Natural killer cell (primary cell): ENCODE measurements around the gene JMJD8. TPM values are rescaled to one million over a fixed set of nuclear protein-coding genes. Genes with fewer than 3 reads are reported as not detected.

Experiments
- ATAC-seq, 3 donors: fragments of 150-1000 bp in 2 of 3; fragments of 200-7000 bp in 1 of 3; cut with Tn5 transposase; 1 replicate in 1 of 3; 2 replicates in 2 of 3; pipeline ENCODE4 v1.10.0; 2021; ENCODE audit warnings: mild to moderate bottlenecking in 2 of 3, moderate library complexity in 2 of 3
- DNase-seq, 2 donors: peaks; one replicate each; pipeline versions ENCODE4 v3.0.0 to v3.0.0-alpha.2; 2013 to 2021; ENCODE audit warnings: mixed read lengths in 1 of 2
- H3K27ac ChIP-seq: one replicate; pipeline ENCODE4 v1.5.1; 2013; ENCODE audit warnings: mild to moderate bottlenecking, low read length
- H3K27me3 ChIP-seq: one replicate; pipeline ENCODE4 v1.6.1; 2013; ENCODE audit warnings: low read length; ENCODE audit not compliant: control insufficient read depth, insufficient read depth
- H3K36me3 ChIP-seq: one replicate; pipeline ENCODE4 v1.6.1; 2013; ENCODE audit warnings: low read length; ENCODE audit not compliant: control insufficient read depth, insufficient read depth
- H3K4me1 ChIP-seq: one replicate; pipeline ENCODE4 v1.6.1; 2013; ENCODE audit warnings: low read length; ENCODE audit not compliant: control insufficient read depth, insufficient read depth
- H3K4me3 ChIP-seq: one replicate; pipeline ENCODE4 v1.5.1; 2013; ENCODE audit warnings: low read length
- H3K9me3 ChIP-seq: one replicate; pipeline ENCODE4 v1.6.1; 2013; ENCODE audit warnings: low read length; ENCODE audit not compliant: control insufficient read depth, insufficient read depth
- H3K27ac Mint-ChIP-seq, 2 donors: one replicate each; pipeline ENCODE4 v1.8.0; 2022; ENCODE audit warnings: mild to moderate bottlenecking in 2 of 2, mixed read lengths in 2 of 2, moderate library complexity in 1 of 2
- H3K27me3 Mint-ChIP-seq, 2 donors: one replicate each; pipeline ENCODE4 v1.8.0; 2022; ENCODE audit warnings: low read depth in 2 of 2, mixed read lengths in 2 of 2
- H3K36me3 Mint-ChIP-seq: one replicate; pipeline ENCODE4 v1.8.0; 2022; ENCODE audit warnings: mixed read lengths
- H3K4me1 Mint-ChIP-seq, 2 donors: one replicate each; pipeline ENCODE4 v1.8.0; 2022; ENCODE audit warnings: mixed read lengths in 2 of 2
- H3K4me3 Mint-ChIP-seq: one replicate; pipeline ENCODE4 v1.8.0; 2022; ENCODE audit warnings: mild to moderate bottlenecking, moderate library complexity, mixed read lengths
- H3K9me3 Mint-ChIP-seq, 2 donors: one replicate each; pipeline ENCODE4 v1.8.0; 2022; ENCODE audit warnings: mixed read lengths in 2 of 2
- WGBS: methylation state at CpG from one replicate; pipeline ENCODE4 v1.1.7; 2013; ENCODE audit warnings: missing lambda C conversion rate; ENCODE audit not compliant: insufficient coverage; 5-methylcytosine and 5-hydroxymethylcytosine counted together
- intact Hi-C: fragments of 100-400 bp; cut with micrococcal nuclease; formaldehyde crosslinking; loops from one replicate; pipeline ENCODE4 v1.14.2; 2022
- total RNA-seq, 4 donors: library from RNA; stranded (reverse); fragments of 120-200 nt in 1 of 4; gene quantifications; one replicate each; pipeline versions ENCODE4 v1.2.3 to v1.2.4, GENCODE V29; 2013 to 2022
- TF ChIP-seq, protein P1 (sequence below): fragments of 200-600 bp; IDR thresholded peaks from one replicate; pipeline ENCODE4 v1.8.0; 2022; ENCODE audit warnings: antibody characterized with exemption

JMJD8 gene
- total RNA-seq, 3 donors from 2014 or later (not counting 1 experiment from before 2014, with no cell fraction given), result 29.5 to 32.6 (median 31.5) TPM

DNA sequence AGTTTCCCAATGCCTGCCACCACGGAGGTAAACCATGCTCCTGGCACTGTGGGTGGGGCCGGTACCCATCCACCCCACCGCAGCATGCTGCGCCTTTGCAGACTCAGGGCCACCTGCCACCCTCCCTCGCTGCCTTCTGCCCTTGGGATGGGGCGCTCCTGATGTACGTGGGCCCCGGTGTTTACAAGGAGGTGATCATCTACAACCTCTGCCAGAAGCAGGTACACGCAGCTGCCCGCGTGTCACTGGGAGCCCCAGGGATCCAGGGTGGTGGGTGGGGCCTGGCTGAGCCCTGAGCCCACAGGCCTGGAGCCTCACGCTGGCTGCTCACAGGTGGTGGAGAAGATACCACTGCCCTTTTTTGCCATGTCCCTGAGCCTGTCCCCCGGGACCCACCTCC lies 17.6 kb downstream of the JMJD8 start:
- Histone ChIP-seq H3K9me3 (no peaks in the 10 kb centered on the region), H3K27me3 (no peaks in the 10 kb centered on the region), H3K36me3 (peaks cover 16% of the 10 kb centered on the region), H3K4me3 (no peak overlapping the region), H3K27ac (no peak overlapping the region), H3K4me1 (peaks cover 24% of the 10 kb centered on the region)
- intact Hi-C loops, result no loop called here
- Mint-ChIP-seq H3K27me3 (no peaks in the 10 kb centered on the region), H3K9me3 (no peaks in the 10 kb centered on the region), H3K27ac (no peak overlapping the region), H3K4me3 (no peak overlapping the region), H3K36me3 (no peaks in the 10 kb centered on the region), H3K4me1 (peaks cover 0 to 5% of the 10 kb centered on the region in 2 donors)
- DNase-seq, result no peak
- no peak for ATAC-seq
- 94% methylated on average over 13 of the region's 13 CpGs for whole genome bisulfite sequencing
- TF ChIP-seq, protein P1, sequence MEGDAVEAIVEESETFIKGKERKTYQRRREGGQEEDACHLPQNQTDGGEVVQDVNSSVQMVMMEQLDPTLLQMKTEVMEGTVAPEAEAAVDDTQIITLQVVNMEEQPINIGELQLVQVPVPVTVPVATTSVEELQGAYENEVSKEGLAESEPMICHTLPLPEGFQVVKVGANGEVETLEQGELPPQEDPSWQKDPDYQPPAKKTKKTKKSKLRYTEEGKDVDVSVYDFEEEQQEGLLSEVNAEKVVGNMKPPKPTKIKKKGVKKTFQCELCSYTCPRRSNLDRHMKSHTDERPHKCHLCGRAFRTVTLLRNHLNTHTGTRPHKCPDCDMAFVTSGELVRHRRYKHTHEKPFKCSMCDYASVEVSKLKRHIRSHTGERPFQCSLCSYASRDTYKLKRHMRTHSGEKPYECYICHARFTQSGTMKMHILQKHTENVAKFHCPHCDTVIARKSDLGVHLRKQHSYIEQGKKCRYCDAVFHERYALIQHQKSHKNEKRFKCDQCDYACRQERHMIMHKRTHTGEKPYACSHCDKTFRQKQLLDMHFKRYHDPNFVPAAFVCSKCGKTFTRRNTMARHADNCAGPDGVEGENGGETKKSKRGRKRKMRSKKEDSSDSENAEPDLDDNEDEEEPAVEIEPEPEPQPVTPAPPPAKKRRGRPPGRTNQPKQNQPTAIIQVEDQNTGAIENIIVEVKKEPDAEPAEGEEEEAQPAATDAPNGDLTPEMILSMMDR, result no peak

DNA sequence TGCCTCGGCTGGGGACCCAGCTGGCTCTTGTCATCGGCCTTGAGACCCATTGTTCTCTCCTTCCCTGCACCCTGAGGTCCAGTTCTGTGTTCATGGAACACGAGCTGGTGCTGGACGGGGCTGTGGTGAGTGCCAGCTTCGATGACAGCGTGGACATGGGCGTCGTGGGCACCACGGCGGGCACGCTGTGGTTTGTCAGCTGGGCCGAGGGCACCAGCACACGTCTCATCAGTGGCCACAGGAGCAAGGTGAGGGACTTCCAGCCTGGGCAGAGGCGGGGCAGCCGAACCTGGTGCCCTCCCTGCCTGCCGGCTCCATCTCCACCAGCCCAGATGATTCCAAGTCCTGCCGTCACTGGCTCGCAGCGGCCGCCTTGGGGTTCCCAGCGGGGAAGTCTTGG lies 21.5 kb downstream of the JMJD8 start:
- no peak overlapping the region for H3K27ac Mint-ChIP-seq
- no peak for ATAC-seq
- Histone ChIP-seq H3K36me3 (no peaks in the 10 kb centered on the region), H3K27ac (no peak overlapping the region), H3K27me3 (no peaks in the 10 kb centered on the region), H3K4me1 (peaks cover 27% of the 10 kb centered on the region), H3K9me3 (no peaks in the 10 kb centered on the region), H3K4me3 (no peak overlapping the region)
- H3K36me3 Mint-ChIP-seq, result no peaks in the 10 kb centered on the region
- intact Hi-C loops, result loop anchor here (5.0 kb wide), 1 partner anchor 270 kb away; no protein-coding TSS in a partner anchor
- H3K27me3 Mint-ChIP-seq, result no peaks in the 10 kb centered on the region
- no peak for DNase-seq
- H3K4me3 Mint-ChIP-seq, result no peak overlapping the region
- H3K4me1 Mint-ChIP-seq, result peaks cover 4 to 15% of the 10 kb centered on the region in 2 donors
- 93% methylated on average over 21 of the region's 21 CpGs for WGBS
- TF ChIP-seq, protein P1, result no peak
- no peaks in the 10 kb centered on the region for H3K9me3 Mint-ChIP-seq

DNA sequence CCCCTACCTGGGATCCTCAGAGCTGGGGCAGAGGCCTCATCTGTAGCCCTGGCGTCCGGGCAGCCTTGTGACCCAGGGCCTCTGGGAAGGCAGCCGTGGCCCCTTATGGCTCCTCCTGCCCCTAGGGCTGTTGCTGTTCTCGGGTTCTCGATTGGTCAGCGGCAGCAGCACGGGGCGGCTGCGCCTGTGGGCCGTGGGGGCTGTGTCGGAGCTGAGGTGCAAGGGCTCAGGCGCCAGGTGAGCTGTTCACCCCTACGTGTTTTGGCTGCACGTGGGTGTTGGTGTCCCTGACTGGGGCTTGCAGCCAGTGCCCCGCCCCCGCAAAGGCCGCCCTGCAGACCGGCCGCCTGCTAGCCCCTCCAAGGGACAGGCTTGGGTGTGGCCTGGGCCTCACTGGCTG lies 22.0 kb downstream of the JMJD8 start:
- H3K27me3 Mint-ChIP-seq, result no peaks in the 10 kb centered on the region
- peaks cover 4 to 13% of the 10 kb centered on the region in 2 donors for H3K4me1 Mint-ChIP-seq
- no peaks in the 10 kb centered on the region for H3K9me3 Mint-ChIP-seq
- ATAC-seq, result no peak
- Histone ChIP-seq H3K27ac (no peak overlapping the region), H3K4me3 (no peak overlapping the region), H3K36me3 (no peaks in the 10 kb centered on the region), H3K9me3 (no peaks in the 10 kb centered on the region), H3K4me1 (peaks cover 22% of the 10 kb centered on the region), H3K27me3 (no peaks in the 10 kb centered on the region)
- H3K27ac Mint-ChIP-seq, result no peak overlapping the region
- no peak overlapping the region for H3K4me3 Mint-ChIP-seq
- H3K36me3 Mint-ChIP-seq, result no peaks in the 10 kb centered on the region
- intact Hi-C loops, result loop anchor here (5.0 kb wide), 1 partner anchor 270 kb away; no protein-coding TSS in a partner anchor
- no peak for DNase-seq
- TF ChIP-seq, protein P1, result no peak
- 96% methylated on average over 19 of the region's 19 CpGs for WGBS
